MCF 10A (cell line): ENCODE data around the gene SLC39A6. TPM values are rescaled to one million over a fixed set of nuclear protein-coding genes. Genes with fewer than 3 reads are reported as not detected.
A peak's percentile ranks its signal among the peaks of the same experiment; 100 is the strongest.

Experiments
- BruUV-seq: library from RNA; stranded (reverse); fragments of 400-500 nt; replicated peaks from 2 replicates; lab custom pipeline; 2021; lab: Mats Ljungman, UMichigan
- CTCF ChIA-PET: fragments of 300-600 bp; sonication (Branson Sonifier 250); formaldehyde crosslinking; extraction: SDS; loops from one replicate; lab custom pipeline; 2021; ENCODE audit warnings: antibody characterized with exemption, inconsistent platforms; lab: Yijun Ruan, JAX
- POLR2A ChIA-PET: fragments of 300-600, 350-650 bp; sonication (Branson Sonifier 250); formaldehyde crosslinking; extraction: SDS; loops from one replicate; lab custom pipeline; 2020; ENCODE audit warnings: antibody characterized with exemption, inconsistent platforms; lab: Yijun Ruan, JAX
- DNase-seq: peaks from one replicate; pipeline ENCODE4 v3.0.0-alpha.2; 2018; ENCODE audit not compliant: unreplicated experiment
- H3K27ac Mint-ChIP-seq: one replicate; pipeline ENCODE4 v1.8.0; 2022; ENCODE audit warnings: mild to moderate bottlenecking, low read depth, mixed read lengths; ENCODE audit not compliant: unreplicated experiment
- H3K27me3 Mint-ChIP-seq: one replicate; pipeline ENCODE4 v1.8.0; 2022; ENCODE audit warnings: mixed read lengths; ENCODE audit not compliant: insufficient read depth, unreplicated experiment
- H3K36me3 Mint-ChIP-seq: one replicate; pipeline ENCODE4 v1.8.0; 2022; ENCODE audit warnings: mild to moderate bottlenecking, moderate library complexity, mixed read lengths; ENCODE audit not compliant: insufficient read depth, unreplicated experiment
- H3K4me1 Mint-ChIP-seq: one replicate; pipeline ENCODE4 v1.8.0; 2022; ENCODE audit warnings: mixed read lengths; ENCODE audit not compliant: insufficient read depth, unreplicated experiment
- H3K4me3 Mint-ChIP-seq: one replicate; pipeline ENCODE4 v1.8.0; 2022; ENCODE audit warnings: mild to moderate bottlenecking, moderate library complexity, mixed read lengths; ENCODE audit not compliant: unreplicated experiment
- H3K9me3 Mint-ChIP-seq: one replicate; pipeline ENCODE4 v1.8.0; 2022; ENCODE audit warnings: mixed read lengths; ENCODE audit not compliant: unreplicated experiment
- intact Hi-C: fragments of 100-400 bp; cut with micrococcal nuclease; formaldehyde crosslinking; loops from 2 replicates; pipeline ENCODE4 v1.14.1; 2022
- total RNA-seq: library from RNA; stranded (reverse); gene quantifications from 2 replicates; pipeline ENCODE4 v1.2.3, GENCODE V29; 2022
- TF ChIP-seq, protein P1 (sequence below): fragments of 200-600 bp; IDR thresholded peaks from one replicate; pipeline ENCODE4 v1.8.0; 2022; ENCODE audit warnings: antibody characterized with exemption, mild to moderate bottlenecking; ENCODE audit not compliant: unreplicated experiment

Gene SLC39A6
- total RNA-seq, 1 experiment from 2014 or later = 49.7 TPM

GRCh38 chr18:36128907-36129299 is 237 bp downstream of the SLC39A6 start:
- H3K36me3 Mint-ChIP-seq = peaks cover 37% of the 10 kb centered on the region
- no peak for DNase-seq
- H3K27ac Mint-ChIP-seq = peak overlapping the region; percentile 97
- H3K4me3 Mint-ChIP-seq = peak overlapping the region; percentile 96
- BruUV-seq = no TSS peak
- ChIA-PET CTCF (interaction anchor here (0.7 to 2.3 kb wide), 6 partner anchors 20 to 1456 kb away, joined by 3 to 9 read pairs (median 4); no protein-coding TSS in a partner anchor), POLR2A (interaction anchor here (0.6 to 4.6 kb wide), 38 partner anchors 9 to 1078 kb away, joined by 3 to 92 read pairs (median 4); partner anchors contain the start of genes INO80C, MOCOS, RMP24 and RPRD1A)
- TF ChIP-seq, protein P1, sequence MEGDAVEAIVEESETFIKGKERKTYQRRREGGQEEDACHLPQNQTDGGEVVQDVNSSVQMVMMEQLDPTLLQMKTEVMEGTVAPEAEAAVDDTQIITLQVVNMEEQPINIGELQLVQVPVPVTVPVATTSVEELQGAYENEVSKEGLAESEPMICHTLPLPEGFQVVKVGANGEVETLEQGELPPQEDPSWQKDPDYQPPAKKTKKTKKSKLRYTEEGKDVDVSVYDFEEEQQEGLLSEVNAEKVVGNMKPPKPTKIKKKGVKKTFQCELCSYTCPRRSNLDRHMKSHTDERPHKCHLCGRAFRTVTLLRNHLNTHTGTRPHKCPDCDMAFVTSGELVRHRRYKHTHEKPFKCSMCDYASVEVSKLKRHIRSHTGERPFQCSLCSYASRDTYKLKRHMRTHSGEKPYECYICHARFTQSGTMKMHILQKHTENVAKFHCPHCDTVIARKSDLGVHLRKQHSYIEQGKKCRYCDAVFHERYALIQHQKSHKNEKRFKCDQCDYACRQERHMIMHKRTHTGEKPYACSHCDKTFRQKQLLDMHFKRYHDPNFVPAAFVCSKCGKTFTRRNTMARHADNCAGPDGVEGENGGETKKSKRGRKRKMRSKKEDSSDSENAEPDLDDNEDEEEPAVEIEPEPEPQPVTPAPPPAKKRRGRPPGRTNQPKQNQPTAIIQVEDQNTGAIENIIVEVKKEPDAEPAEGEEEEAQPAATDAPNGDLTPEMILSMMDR = no peak
- no peaks in the 10 kb centered on the region for H3K9me3 Mint-ChIP-seq
- no peaks in the 10 kb centered on the region for H3K27me3 Mint-ChIP-seq
- intact Hi-C loops = loop anchor here (1.0 to 2.0 kb wide), 3 partner anchors 58 to 155 kb away; partner anchors contain the start of gene MOCOS
- peaks cover 40% of the 10 kb centered on the region for H3K4me1 Mint-ChIP-seq

DNA sequence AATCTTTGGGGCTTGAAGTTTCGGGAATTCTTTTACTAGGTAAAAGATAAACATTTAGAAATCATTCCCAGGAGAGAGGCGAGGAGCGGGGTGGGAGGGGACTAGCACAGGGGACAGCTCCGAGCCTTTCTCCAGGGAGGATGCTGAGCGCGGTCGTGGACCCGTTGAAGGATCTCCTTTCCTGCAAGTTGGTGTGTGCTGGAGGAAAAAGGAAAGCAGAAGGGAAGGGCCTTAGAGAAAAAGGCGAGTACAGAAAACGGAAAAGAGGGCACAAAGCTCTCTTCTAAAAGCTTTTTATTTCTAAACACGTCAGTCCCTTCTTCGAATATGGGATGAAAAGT is 640 bp downstream of the SLC39A6 start:
- CTCF ChIA-PET = interaction anchor here (0.5 to 2.3 kb wide), 7 partner anchors 19 to 1457 kb away, joined by 3 to 9 read pairs (median 4); no protein-coding TSS in a partner anchor
- H3K4me1 Mint-ChIP-seq = peaks cover 40% of the 10 kb centered on the region
- H3K27ac Mint-ChIP-seq = peak overlapping the region; percentile 97
- TF ChIP-seq, protein P1 = no peak
- POLR2A ChIA-PET = interaction anchor here (0.6 to 4.6 kb wide), 33 partner anchors 9 to 1078 kb away, joined by 3 to 92 read pairs (median 4); partner anchors contain the start of genes INO80C, MOCOS, RMP24 and RPRD1A
- peak overlapping the region; percentile 96 for H3K4me3 Mint-ChIP-seq
- intact Hi-C loops = loop anchor here (2.0 kb wide), 2 partner anchors 58 to 112 kb away; partner anchors contain the start of gene MOCOS
- peaks cover 38% of the 10 kb centered on the region for H3K36me3 Mint-ChIP-seq
- H3K27me3 Mint-ChIP-seq = no peaks in the 10 kb centered on the region
- DNase-seq = peak; percentile 27
- no peaks in the 10 kb centered on the region for H3K9me3 Mint-ChIP-seq
- BruUV-seq = no TSS peak

DNA sequence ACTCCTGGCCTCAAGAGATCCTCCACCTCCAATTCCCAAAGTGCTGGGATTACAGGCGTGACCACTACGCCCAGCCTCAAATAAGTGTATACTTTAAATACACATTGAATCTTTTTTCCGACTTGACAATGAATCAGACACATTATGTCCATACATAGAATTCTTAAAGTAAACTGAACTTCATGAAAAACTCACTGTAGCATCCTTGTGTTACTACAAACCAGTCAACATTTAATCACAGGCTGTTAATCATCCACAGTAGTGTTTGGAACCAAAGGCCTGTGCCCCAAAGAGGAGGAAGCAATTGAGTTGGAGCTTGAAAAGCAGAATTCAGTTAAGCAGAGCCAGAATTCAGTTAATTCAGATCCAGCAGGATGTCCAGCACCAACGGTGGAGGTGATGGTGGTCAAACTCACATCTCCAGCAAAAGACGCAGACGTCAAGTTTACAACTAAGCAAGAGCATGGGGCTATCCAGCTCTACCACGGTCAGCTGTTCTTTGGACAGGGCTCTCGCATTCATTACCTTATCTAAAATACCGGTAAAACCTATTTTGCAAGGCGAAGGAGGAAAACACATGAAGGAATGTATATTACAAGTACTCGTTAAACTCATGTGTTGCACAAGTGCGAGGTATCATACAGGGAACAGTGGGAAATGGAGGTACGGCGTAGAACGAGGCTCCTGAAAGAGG is 1.2 kb downstream of the SLC39A6 start:
- Mint-ChIP-seq H3K27ac (peak overlapping the region; percentile 97), H3K27me3 (no peaks in the 10 kb centered on the region), H3K4me1 (peaks cover 38% of the 10 kb centered on the region), H3K4me3 (peak overlapping the region; percentile 96), H3K9me3 (no peaks in the 10 kb centered on the region), H3K36me3 (peaks cover 43% of the 10 kb centered on the region)
- ChIA-PET POLR2A (interaction anchor here (0.6 to 4.6 kb wide), 26 partner anchors 8 to 630 kb away, joined by 3 to 92 read pairs (median 4); partner anchors contain the start of genes INO80C, MOCOS, RMP24 and RPRD1A), CTCF (interaction anchor here (0.5 to 2.3 kb wide), 7 partner anchors 19 to 778 kb away, joined by 3 to 9 read pairs (median 4); no protein-coding TSS in a partner anchor)
- TF ChIP-seq, protein P1 = no peak
- DNase-seq = peak; percentile 1
- no TSS peak for BruUV-seq
- intact Hi-C loops = loop anchor here (2.0 kb wide), 2 partner anchors 59 to 111 kb away; partner anchors contain the start of gene MOCOS

DNA sequence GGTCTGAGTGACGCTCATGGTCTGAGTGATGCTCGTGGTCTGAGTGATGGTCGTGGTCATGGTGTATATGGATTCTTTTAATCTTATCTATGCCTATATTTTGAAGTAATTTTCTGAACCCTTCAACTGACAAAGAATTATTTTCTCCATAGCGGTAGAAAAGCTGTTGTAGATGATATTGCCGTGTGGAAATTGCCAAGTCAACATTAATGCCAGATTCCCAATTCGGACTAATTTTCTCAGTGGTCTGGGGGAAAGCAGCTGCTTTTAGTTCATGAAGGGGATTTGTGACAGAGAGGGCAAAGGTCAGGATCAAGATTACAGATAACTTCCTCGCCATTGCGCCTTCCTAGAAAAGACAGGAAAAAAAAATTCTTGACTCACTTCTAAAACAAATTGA is 2.5 kb downstream of the SLC39A6 start:
- Mint-ChIP-seq H3K4me3 (peak overlapping the region; percentile 12), H3K27ac (peak overlapping the region; percentile 69), H3K27me3 (no peaks in the 10 kb centered on the region), H3K9me3 (no peaks in the 10 kb centered on the region), H3K36me3 (peaks cover 51% of the 10 kb centered on the region), H3K4me1 (peaks cover 28% of the 10 kb centered on the region)
- DNase-seq = no peak
- TF ChIP-seq, protein P1 = no peak
- CTCF ChIA-PET = interaction anchor here (1.2 to 2.3 kb wide), 2 partner anchors 109 to 370 kb away, joined by 3 to 9 read pairs; no protein-coding TSS in a partner anchor
- BruUV-seq = no TSS peak
- POLR2A ChIA-PET = interaction anchor here (0.6 to 4.6 kb wide), 6 partner anchors 10 to 586 kb away, joined by 3 to 92 read pairs (median 4); partner anchors contain the start of gene MOCOS
- intact Hi-C loops = no loop called here
